K562 (cell line): Measurements from ENCODE around the gene CCNI. TPM values are rescaled to one million over a fixed set of nuclear protein-coding genes. Genes with fewer than 3 reads are reported as not detected.
A peak's percentile ranks its signal among the peaks of the same experiment; 100 is the strongest.

Source experiments
- HNRNPLL ChIP-seq: fragments of 200-400 bp; formaldehyde crosslinking; IDR thresholded peaks from 2 replicates; pipeline ENCODE4 v1.6.1; 2017; ENCODE audit warnings: low read length, low read depth, mild to moderate bottlenecking; ENCODE audit not compliant: poor library complexity, severe bottlenecking
- LCOR ChIP-seq: sonication (generic); formaldehyde crosslinking; IDR thresholded peaks from 2 replicates; pipeline ENCODE4 v1.8.0; 2022; ENCODE audit warnings: mild to moderate bottlenecking, missing genetic modification reagents
- NFXL1 ChIP-seq: fragments of 450-650 bp; formaldehyde crosslinking; IDR thresholded peaks from 2 replicates; pipeline ENCODE4 v1.4.0; 2021; ENCODE audit warnings: mild to moderate bottlenecking
- ZFP30 ChIP-seq: fragments of 250-450 bp; sonication (Bioruptor Pico); IDR thresholded peaks from 2 replicates; pipeline ENCODE4 v1.8.0; 2022; ENCODE audit warnings: moderate library complexity, mild to moderate bottlenecking, inconsistent platforms, borderline replicate concordance
- polyA plus RNA-seq, 8 experiments: library from polyadenylated mRNA; depleted of rRNA in 4 of 8; stranded (reverse) in 5 of 8; unstranded in 3 of 8; fragments of >200 nt; fragmentation: Nextera tagmentation in 2 of 8; fragmentation: Illumina TruSeq in 1 of 8; extraction: Ambion mirVana in 2 of 8; extraction: Trizol in 1 of 8; gene quantifications; 2 replicates each; pipeline versions ENCODE4 v1.2.1 to v1.2.3, GENCODE V29; 2011 to 2014; ENCODE audit warnings: inconsistent platforms in 1 of 8, missing spikeins in 1 of 8
- total RNA-seq, 7 experiments: library from RNA; depleted of rRNA in 6 of 7; stranded (reverse); fragments of >200 nt in 6 of 7; fragmentation: Illumina TruSeq in 2 of 7; extraction: Trizol in 2 of 7; gene quantifications; 2 replicates each; pipeline versions ENCODE4 v1.2.1 to v1.2.3, GENCODE V29; 2011 to 2021; ENCODE audit warnings: low replicate concordance in 1 of 7
- TF ChIP-seq, protein P1 (sequence below): fragments of 200-600 bp; sonication (generic); IDR thresholded peaks from one replicate; pipeline ENCODE4 v1.6.1; 2012; ENCODE audit warnings: mild to moderate bottlenecking, low read depth, low read length, inconsistent platforms
- TF ChIP-seq, protein P2 (sequence below): IDR thresholded peaks from 3 replicates; pipeline ENCODE4 v1.6.1; 2011; ENCODE audit warnings: borderline replicate concordance, mild to moderate bottlenecking, moderate library complexity; ENCODE audit not compliant: insufficient read length; ENCODE audit errors: extremely low read depth
- TF ChIP-seq, protein P3 (sequence below): fragments of 450-650 bp; formaldehyde crosslinking; IDR thresholded peaks from 2 replicates; pipeline ENCODE4 v1.4.0; 2020; ENCODE audit warnings: mild to moderate bottlenecking, moderate library complexity
- TF ChIP-seq, protein P4 (sequence below): fragments of 250-450 bp; sonication (Bioruptor Pico); IDR thresholded peaks from 2 replicates; pipeline ENCODE4 v1.8.0; 2022; ENCODE audit warnings: moderate library complexity, mild to moderate bottlenecking, inconsistent platforms

Gene CCNI
- total and polyA plus RNA-seq, 9 of the 15 experiments (the other 6 are each of a cell fraction or from before 2014, with no cell fraction given) = 43.3 to 159 (median 98.5) TPM

DNA sequence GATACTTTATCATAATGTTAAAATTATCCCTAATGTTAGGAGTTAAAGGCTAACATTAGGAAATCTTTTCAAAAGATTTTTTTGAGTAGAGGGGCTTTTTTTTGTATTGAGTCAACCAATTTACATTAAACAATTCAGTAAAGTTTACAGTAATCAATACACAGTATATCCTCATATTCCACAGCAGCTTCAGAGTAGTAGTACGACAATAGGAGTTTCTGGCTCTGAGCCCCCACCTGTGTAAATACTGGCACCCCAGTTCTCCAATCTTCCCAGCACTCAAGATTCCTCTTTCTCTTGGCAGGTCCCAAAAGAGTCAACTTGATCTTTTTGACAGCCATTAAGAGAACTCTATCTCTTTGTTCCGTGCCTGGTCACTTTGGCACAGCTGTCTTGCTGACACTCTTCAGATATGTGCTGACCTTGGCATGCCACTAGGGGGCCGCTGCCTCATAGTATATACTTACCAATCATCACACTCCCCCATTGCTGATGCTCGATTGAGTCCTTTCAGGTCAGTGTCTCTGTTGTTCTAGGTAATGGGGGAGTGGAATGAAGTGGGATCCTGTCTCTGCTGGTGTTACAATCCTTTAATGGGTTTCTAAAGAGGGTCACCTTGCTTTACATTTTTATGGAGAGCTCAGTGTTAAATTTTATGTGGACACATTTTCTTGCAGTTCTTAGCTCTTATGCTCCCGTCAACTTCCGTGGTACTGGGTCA is 19.5 kb upstream of the CCNI start (continued):
- TF ChIP-seq, protein P1, sequence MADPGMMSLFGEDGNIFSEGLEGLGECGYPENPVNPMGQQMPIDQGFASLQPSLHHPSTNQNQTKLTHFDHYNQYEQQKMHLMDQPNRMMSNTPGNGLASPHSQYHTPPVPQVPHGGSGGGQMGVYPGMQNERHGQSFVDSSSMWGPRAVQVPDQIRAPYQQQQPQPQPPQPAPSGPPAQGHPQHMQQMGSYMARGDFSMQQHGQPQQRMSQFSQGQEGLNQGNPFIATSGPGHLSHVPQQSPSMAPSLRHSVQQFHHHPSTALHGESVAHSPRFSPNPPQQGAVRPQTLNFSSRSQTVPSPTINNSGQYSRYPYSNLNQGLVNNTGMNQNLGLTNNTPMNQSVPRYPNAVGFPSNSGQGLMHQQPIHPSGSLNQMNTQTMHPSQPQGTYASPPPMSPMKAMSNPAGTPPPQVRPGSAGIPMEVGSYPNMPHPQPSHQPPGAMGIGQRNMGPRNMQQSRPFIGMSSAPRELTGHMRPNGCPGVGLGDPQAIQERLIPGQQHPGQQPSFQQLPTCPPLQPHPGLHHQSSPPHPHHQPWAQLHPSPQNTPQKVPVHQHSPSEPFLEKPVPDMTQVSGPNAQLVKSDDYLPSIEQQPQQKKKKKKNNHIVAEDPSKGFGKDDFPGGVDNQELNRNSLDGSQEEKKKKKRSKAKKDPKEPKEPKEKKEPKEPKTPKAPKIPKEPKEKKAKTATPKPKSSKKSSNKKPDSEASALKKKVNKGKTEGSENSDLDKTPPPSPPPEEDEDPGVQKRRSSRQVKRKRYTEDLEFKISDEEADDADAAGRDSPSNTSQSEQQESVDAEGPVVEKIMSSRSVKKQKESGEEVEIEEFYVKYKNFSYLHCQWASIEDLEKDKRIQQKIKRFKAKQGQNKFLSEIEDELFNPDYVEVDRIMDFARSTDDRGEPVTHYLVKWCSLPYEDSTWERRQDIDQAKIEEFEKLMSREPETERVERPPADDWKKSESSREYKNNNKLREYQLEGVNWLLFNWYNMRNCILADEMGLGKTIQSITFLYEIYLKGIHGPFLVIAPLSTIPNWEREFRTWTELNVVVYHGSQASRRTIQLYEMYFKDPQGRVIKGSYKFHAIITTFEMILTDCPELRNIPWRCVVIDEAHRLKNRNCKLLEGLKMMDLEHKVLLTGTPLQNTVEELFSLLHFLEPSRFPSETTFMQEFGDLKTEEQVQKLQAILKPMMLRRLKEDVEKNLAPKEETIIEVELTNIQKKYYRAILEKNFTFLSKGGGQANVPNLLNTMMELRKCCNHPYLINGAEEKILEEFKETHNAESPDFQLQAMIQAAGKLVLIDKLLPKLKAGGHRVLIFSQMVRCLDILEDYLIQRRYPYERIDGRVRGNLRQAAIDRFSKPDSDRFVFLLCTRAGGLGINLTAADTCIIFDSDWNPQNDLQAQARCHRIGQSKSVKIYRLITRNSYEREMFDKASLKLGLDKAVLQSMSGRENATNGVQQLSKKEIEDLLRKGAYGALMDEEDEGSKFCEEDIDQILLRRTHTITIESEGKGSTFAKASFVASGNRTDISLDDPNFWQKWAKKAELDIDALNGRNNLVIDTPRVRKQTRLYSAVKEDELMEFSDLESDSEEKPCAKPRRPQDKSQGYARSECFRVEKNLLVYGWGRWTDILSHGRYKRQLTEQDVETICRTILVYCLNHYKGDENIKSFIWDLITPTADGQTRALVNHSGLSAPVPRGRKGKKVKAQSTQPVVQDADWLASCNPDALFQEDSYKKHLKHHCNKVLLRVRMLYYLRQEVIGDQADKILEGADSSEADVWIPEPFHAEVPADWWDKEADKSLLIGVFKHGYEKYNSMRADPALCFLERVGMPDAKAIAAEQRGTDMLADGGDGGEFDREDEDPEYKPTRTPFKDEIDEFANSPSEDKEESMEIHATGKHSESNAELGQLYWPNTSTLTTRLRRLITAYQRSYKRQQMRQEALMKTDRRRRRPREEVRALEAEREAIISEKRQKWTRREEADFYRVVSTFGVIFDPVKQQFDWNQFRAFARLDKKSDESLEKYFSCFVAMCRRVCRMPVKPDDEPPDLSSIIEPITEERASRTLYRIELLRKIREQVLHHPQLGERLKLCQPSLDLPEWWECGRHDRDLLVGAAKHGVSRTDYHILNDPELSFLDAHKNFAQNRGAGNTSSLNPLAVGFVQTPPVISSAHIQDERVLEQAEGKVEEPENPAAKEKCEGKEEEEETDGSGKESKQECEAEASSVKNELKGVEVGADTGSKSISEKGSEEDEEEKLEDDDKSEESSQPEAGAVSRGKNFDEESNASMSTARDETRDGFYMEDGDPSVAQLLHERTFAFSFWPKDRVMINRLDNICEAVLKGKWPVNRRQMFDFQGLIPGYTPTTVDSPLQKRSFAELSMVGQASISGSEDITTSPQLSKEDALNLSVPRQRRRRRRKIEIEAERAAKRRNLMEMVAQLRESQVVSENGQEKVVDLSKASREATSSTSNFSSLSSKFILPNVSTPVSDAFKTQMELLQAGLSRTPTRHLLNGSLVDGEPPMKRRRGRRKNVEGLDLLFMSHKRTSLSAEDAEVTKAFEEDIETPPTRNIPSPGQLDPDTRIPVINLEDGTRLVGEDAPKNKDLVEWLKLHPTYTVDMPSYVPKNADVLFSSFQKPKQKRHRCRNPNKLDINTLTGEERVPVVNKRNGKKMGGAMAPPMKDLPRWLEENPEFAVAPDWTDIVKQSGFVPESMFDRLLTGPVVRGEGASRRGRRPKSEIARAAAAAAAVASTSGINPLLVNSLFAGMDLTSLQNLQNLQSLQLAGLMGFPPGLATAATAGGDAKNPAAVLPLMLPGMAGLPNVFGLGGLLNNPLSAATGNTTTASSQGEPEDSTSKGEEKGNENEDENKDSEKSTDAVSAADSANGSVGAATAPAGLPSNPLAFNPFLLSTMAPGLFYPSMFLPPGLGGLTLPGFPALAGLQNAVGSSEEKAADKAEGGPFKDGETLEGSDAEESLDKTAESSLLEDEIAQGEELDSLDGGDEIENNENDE = no peak
- TF ChIP-seq HNRNPLL (no peak), NFXL1 (CRISPR knock-in tag) (no peak), ZFP30 (CRISPR knock-in tag) (no peak), LCOR (CRISPR knock-in tag) (no peak)
- TF ChIP-seq, protein P2, sequence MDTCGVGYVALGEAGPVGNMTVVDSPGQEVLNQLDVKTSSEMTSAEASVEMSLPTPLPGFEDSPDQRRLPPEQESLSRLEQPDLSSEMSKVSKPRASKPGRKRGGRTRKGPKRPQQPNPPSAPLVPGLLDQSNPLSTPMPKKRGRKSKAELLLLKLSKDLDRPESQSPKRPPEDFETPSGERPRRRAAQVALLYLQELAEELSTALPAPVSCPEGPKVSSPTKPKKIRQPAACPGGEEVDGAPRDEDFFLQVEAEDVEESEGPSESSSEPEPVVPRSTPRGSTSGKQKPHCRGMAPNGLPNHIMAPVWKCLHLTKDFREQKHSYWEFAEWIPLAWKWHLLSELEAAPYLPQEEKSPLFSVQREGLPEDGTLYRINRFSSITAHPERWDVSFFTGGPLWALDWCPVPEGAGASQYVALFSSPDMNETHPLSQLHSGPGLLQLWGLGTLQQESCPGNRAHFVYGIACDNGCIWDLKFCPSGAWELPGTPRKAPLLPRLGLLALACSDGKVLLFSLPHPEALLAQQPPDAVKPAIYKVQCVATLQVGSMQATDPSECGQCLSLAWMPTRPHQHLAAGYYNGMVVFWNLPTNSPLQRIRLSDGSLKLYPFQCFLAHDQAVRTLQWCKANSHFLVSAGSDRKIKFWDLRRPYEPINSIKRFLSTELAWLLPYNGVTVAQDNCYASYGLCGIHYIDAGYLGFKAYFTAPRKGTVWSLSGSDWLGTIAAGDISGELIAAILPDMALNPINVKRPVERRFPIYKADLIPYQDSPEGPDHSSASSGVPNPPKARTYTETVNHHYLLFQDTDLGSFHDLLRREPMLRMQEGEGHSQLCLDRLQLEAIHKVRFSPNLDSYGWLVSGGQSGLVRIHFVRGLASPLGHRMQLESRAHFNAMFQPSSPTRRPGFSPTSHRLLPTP = no peak
- TF ChIP-seq, protein P3, sequence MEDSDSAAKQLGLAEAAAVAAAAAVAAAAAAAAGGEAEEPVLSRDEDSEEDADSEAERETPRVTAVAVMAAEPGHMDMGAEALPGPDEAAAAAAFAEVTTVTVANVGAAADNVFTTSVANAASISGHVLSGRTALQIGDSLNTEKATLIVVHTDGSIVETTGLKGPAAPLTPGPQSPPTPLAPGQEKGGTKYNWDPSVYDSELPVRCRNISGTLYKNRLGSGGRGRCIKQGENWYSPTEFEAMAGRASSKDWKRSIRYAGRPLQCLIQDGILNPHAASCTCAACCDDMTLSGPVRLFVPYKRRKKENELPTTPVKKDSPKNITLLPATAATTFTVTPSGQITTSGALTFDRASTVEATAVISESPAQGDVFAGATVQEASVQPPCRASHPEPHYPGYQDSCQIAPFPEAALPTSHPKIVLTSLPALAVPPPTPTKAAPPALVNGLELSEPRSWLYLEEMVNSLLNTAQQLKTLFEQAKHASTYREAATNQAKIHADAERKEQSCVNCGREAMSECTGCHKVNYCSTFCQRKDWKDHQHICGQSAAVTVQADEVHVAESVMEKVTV = peak; percentile 34
- TF ChIP-seq, protein P4, sequence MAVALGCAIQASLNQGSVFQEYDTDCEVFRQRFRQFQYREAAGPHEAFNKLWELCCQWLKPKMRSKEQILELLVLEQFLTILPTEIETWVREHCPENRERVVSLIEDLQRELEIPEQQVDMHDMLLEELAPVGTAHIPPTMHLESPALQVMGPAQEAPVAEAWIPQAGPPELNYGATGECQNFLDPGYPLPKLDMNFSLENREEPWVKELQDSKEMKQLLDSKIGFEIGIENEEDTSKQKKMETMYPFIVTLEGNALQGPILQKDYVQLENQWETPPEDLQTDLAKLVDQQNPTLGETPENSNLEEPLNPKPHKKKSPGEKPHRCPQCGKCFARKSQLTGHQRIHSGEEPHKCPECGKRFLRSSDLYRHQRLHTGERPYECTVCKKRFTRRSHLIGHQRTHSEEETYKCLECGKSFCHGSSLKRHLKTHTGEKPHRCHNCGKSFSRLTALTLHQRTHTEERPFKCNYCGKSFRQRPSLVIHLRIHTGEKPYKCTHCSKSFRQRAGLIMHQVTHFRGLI (CRISPR knock-in tag) = no peak
